Neural cell (in vitro differentiated cells): ENCODE measurements around the gene PHOSPHO2. TPM values are rescaled to one million over a fixed set of nuclear protein-coding genes. Genes with fewer than 3 reads are reported as not detected.

Source experiments
- H2AFZ ChIP-seq: fragments of 200-600, 300-800 bp; sonication (generic), shearing (Covaris generic); 2 replicates; pipeline ENCODE4 v1.6.0; 2014; ENCODE audit warnings: low read depth, mild to moderate bottlenecking, antibody characterized with exemption, low read length, moderate library complexity
- H3F3A ChIP-seq: fragments of 200-600 bp; shearing (Covaris generic); 2 replicates; pipeline ENCODE4 v1.6.1; 2016; ENCODE audit warnings: mild to moderate bottlenecking, moderate library complexity, mixed read lengths, antibody characterized with exemption, low read length; ENCODE audit not compliant: insufficient read depth, poor library complexity, severe bottlenecking
- H3K27ac ChIP-seq: fragments of 200-600, 300-800 bp; sonication (generic), shearing (Covaris generic); 2 replicates; pipeline ENCODE4 v1.5.1; 2014; ENCODE audit warnings: mild to moderate bottlenecking, low read length, moderate library complexity
- H3K27me3 ChIP-seq: fragments of 300-800, 200-600 bp; sonication (generic), shearing (Covaris generic); 2 replicates; pipeline ENCODE4 v1.6.0; 2014; ENCODE audit warnings: mild to moderate bottlenecking, low read depth, low read length, moderate library complexity; ENCODE audit not compliant: insufficient read depth
- H3K36me3 ChIP-seq: fragments of 300-800, 200-600 bp; sonication (generic), shearing (Covaris generic); 2 replicates; pipeline ENCODE4 v1.5.1; 2014; ENCODE audit warnings: mild to moderate bottlenecking, antibody characterized with exemption, low read length, moderate library complexity; ENCODE audit not compliant: insufficient read depth
- H3K4me2 ChIP-seq: fragments of 300-800, 200-600 bp; sonication (generic), shearing (Covaris generic); 2 replicates; pipeline ENCODE4 v1.6.0; 2014; ENCODE audit warnings: mild to moderate bottlenecking, low read length
- H3K4me3 ChIP-seq: fragments of 300-800, 200-600 bp; sonication (generic), shearing (Covaris generic); 2 replicates; pipeline ENCODE4 v1.5.1; 2014; ENCODE audit warnings: mild to moderate bottlenecking, low read length, moderate library complexity
- H3K79me2 ChIP-seq: fragments of 200-600 bp; shearing (Covaris generic); replicated peaks from 2 replicates; pipeline ENCODE4 v1.6.0; 2014; ENCODE audit warnings: mild to moderate bottlenecking, low read length, moderate library complexity; ENCODE audit not compliant: insufficient read depth
- H3K9ac ChIP-seq: fragments of 300-800, 200-600 bp; sonication (generic), shearing (Covaris generic); 2 replicates; pipeline ENCODE4 v1.6.1; 2016; ENCODE audit warnings: mild to moderate bottlenecking, low read length, mixed read lengths
- H3K9me2 ChIP-seq: fragments of 200-600 bp; shearing (Covaris generic); 2 replicates; pipeline ENCODE4 v1.6.1; 2016; ENCODE audit warnings: mild to moderate bottlenecking, low read length, mixed read lengths; ENCODE audit not compliant: insufficient read depth
- H3K9me3 ChIP-seq: fragments of 200-600, 300-800 bp; sonication (generic), shearing (Covaris generic); 2 replicates; pipeline ENCODE4 v1.6.1; 2016; ENCODE audit warnings: mild to moderate bottlenecking, mixed run types, low read length, moderate library complexity, mixed read lengths
- H4K20me1 ChIP-seq: fragments of 200-600 bp; shearing (Covaris generic); 2 replicates; pipeline ENCODE4 v1.6.1; 2016; ENCODE audit warnings: mild to moderate bottlenecking, mixed run types; ENCODE audit not compliant: insufficient read depth
- EP300 ChIP-seq: fragments of 450-650 bp; conservative IDR thresholded peaks from 2 replicates; pipeline ENCODE4 v1.6.1; 2014; ENCODE audit warnings: antibody characterized with exemption, mild to moderate bottlenecking, moderate library complexity; ENCODE audit not compliant: poor library complexity, severe bottlenecking
- EZH2 ChIP-seq: fragments of 200-600, 300-800 bp; shearing (Covaris generic), sonication (generic); IDR thresholded peaks from 2 replicates; pipeline ENCODE4 v1.6.1; 2014; ENCODE audit warnings: antibody characterized with exemption, low read length, borderline replicate concordance, mild to moderate bottlenecking; ENCODE audit not compliant: insufficient read depth, poor library complexity, severe bottlenecking
- MXI1 ChIP-seq: fragments of 450-650 bp; conservative IDR thresholded peaks from 2 replicates; pipeline ENCODE4 v1.6.1; 2014; ENCODE audit warnings: antibody characterized with exemption, mild to moderate bottlenecking; ENCODE audit not compliant: poor library complexity, severe bottlenecking
- POLR2AphosphoS5 ChIP-seq: IDR thresholded peaks from 2 replicates; pipeline ENCODE4 v1.6.1; 2012
- RAD21 ChIP-seq: fragments of 450-650 bp; conservative IDR thresholded peaks from 2 replicates; pipeline ENCODE4 v1.6.1; 2014; ENCODE audit warnings: antibody characterized with exemption, mild to moderate bottlenecking, moderate library complexity
- SMC3 ChIP-seq: fragments of 450-650 bp; conservative IDR thresholded peaks from 2 replicates; pipeline ENCODE4 v1.6.1; 2014; ENCODE audit warnings: antibody characterized with exemption, mild to moderate bottlenecking, moderate library complexity; ENCODE audit not compliant: poor library complexity
- TAF1 ChIP-seq: IDR thresholded peaks from 2 replicates; pipeline ENCODE4 v1.6.1; 2012; ENCODE audit warnings: low read depth
- polyA plus RNA-seq: library from polyadenylated mRNA; depleted of rRNA; stranded (reverse); fragments of >200 nt; gene quantifications from 2 replicates; pipeline ENCODE4 v1.2.3, GENCODE V29; 2014
- TF ChIP-seq, protein P1 (sequence below): IDR thresholded peaks from 2 replicates; pipeline ENCODE4 v1.6.1; 2012; ENCODE audit warnings: borderline replicate concordance
- TF ChIP-seq, protein P2 (sequence below): fragments of 450-650 bp; IDR thresholded peaks from 2 replicates; pipeline ENCODE4 v1.5.1; 2014; ENCODE audit warnings: antibody characterized with exemption, mild to moderate bottlenecking, moderate library complexity; ENCODE audit not compliant: poor library complexity, severe bottlenecking

Gene PHOSPHO2
- polyA plus RNA-seq, 1 donor from 2014 or later = 25.4 TPM

DNA sequence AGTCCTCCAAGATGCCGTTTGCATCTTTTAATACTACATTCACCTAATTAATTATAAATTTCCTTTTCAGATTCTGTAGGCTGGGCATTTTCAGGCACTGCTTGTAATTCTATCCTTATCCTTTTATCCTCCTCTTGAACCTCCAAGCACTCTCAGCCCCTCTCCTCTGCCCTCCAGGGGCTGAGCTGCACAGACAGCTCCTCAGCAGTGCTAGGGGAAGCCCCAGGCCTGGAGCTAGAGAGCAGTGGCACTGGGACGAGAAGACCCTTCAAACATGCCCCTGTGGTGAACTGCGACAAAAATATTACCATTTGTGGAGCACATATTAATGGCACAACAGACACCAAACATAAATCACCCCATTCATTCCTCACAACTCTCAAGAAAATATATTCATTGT is 33.0 kb upstream of the PHOSPHO2 start:
- TF ChIP-seq SMC3 = no peak
- TF ChIP-seq RAD21 = no peak
- TF ChIP-seq EP300 = no peak
- TF ChIP-seq, protein P1, sequence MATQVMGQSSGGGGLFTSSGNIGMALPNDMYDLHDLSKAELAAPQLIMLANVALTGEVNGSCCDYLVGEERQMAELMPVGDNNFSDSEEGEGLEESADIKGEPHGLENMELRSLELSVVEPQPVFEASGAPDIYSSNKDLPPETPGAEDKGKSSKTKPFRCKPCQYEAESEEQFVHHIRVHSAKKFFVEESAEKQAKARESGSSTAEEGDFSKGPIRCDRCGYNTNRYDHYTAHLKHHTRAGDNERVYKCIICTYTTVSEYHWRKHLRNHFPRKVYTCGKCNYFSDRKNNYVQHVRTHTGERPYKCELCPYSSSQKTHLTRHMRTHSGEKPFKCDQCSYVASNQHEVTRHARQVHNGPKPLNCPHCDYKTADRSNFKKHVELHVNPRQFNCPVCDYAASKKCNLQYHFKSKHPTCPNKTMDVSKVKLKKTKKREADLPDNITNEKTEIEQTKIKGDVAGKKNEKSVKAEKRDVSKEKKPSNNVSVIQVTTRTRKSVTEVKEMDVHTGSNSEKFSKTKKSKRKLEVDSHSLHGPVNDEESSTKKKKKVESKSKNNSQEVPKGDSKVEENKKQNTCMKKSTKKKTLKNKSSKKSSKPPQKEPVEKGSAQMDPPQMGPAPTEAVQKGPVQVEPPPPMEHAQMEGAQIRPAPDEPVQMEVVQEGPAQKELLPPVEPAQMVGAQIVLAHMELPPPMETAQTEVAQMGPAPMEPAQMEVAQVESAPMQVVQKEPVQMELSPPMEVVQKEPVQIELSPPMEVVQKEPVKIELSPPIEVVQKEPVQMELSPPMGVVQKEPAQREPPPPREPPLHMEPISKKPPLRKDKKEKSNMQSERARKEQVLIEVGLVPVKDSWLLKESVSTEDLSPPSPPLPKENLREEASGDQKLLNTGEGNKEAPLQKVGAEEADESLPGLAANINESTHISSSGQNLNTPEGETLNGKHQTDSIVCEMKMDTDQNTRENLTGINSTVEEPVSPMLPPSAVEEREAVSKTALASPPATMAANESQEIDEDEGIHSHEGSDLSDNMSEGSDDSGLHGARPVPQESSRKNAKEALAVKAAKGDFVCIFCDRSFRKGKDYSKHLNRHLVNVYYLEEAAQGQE = no peak
- TF ChIP-seq TAF1 = no peak
- no peak for TF ChIP-seq POLR2AphosphoS5
- no peak for TF ChIP-seq EZH2
- TF ChIP-seq MXI1 = no peak
- no peaks in the 10 kb centered on the region for H3F3A ChIP-seq
- H3K9me2 ChIP-seq = no peaks in the 10 kb centered on the region
- no peaks in the 10 kb centered on the region for H3K79me2 ChIP-seq
- H3K4me2 ChIP-seq = no peak overlapping the region
- no peaks in the 10 kb centered on the region for H3K27me3 ChIP-seq
- H3K9me3 ChIP-seq = no peaks in the 10 kb centered on the region
- H2AFZ ChIP-seq = no peak overlapping the region
- no peaks in the 10 kb centered on the region for H3K36me3 ChIP-seq
- no peak overlapping the region for H3K4me3 ChIP-seq
- H3K27ac ChIP-seq = no peak overlapping the region
- H4K20me1 ChIP-seq = no peaks in the 10 kb centered on the region
- no peak overlapping the region for H3K9ac ChIP-seq

DNA sequence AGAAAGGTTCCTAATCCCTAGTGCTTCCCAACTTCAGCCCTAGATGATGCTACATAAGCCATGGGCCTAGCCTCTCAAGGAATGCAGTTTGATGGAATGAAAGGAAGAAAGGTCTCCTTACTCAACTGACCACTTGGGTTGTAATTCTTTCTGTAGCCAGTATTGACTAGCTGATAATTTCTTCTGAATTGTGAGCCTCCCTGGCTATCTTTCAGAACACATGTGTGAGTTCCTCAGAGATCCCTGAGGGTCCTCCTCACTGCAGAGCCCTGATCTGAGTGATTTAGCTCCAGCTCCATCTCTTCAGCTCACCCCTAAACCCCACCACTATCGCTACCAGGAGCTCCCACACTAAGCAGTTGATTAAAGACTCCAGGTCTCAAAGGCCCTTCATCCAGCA is 31.5 kb upstream of the PHOSPHO2 start:
- Histone ChIP-seq H3F3A (no peaks in the 10 kb centered on the region), H3K9me2 (no peaks in the 10 kb centered on the region), H2AFZ (no peak overlapping the region), H3K36me3 (no peaks in the 10 kb centered on the region), H4K20me1 (no peaks in the 10 kb centered on the region), H3K9me3 (no peaks in the 10 kb centered on the region), H3K9ac (no peak overlapping the region), H3K4me3 (no peak overlapping the region), H3K4me2 (no peak overlapping the region), H3K27ac (no peak overlapping the region), H3K79me2 (no peaks in the 10 kb centered on the region), H3K27me3 (no peaks in the 10 kb centered on the region)
- TF ChIP-seq RAD21 (no peak), POLR2AphosphoS5 (no peak), MXI1 (no peak), TAF1 (no peak), EP300 (no peak), SMC3 (no peak)
- TF ChIP-seq, protein P1 = no peak
- TF ChIP-seq, protein P2, sequence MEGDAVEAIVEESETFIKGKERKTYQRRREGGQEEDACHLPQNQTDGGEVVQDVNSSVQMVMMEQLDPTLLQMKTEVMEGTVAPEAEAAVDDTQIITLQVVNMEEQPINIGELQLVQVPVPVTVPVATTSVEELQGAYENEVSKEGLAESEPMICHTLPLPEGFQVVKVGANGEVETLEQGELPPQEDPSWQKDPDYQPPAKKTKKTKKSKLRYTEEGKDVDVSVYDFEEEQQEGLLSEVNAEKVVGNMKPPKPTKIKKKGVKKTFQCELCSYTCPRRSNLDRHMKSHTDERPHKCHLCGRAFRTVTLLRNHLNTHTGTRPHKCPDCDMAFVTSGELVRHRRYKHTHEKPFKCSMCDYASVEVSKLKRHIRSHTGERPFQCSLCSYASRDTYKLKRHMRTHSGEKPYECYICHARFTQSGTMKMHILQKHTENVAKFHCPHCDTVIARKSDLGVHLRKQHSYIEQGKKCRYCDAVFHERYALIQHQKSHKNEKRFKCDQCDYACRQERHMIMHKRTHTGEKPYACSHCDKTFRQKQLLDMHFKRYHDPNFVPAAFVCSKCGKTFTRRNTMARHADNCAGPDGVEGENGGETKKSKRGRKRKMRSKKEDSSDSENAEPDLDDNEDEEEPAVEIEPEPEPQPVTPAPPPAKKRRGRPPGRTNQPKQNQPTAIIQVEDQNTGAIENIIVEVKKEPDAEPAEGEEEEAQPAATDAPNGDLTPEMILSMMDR = no peak
